HCT116 (cell line): ENCODE data around the gene DNAJA4. TPM values are rescaled to one million over a fixed set of nuclear protein-coding genes. Genes with fewer than 3 reads are reported as not detected.

Experiments
- ATAC-seq: fragments of 200-7000 bp; cut with Tn5 transposase; 2 replicates; pipeline ENCODE4 v1.9.1; 2020; ENCODE audit warnings: mild to moderate bottlenecking, moderate library complexity
- BruUV-seq: library from RNA; stranded (reverse); fragments of 400-500 nt; replicated peaks from 2 replicates; lab custom pipeline; 2021; lab: Mats Ljungman, UMichigan
- CTCF ChIA-PET: fragments of 300-600 bp; sonication (Branson Sonifier 250); formaldehyde crosslinking; loops from one replicate; lab custom pipeline; 2021; ENCODE audit warnings: antibody characterized with exemption; lab: Charles Lee
- POLR2A ChIA-PET: fragments of 300-600, 350-600 bp; sonication (Branson Sonifier 250); formaldehyde crosslinking; loops from one replicate; lab custom pipeline; 2021; ENCODE audit warnings: antibody characterized with exemption; lab: Charles Lee
- RAD21 ChIA-PET, 2 experiments: fragments of 300-600 bp; sonication (Branson Sonifier 250); formaldehyde crosslinking; loops; one replicate each; lab custom pipeline; 2023; ENCODE audit warnings: low total read pairs in 2 of 2; ENCODE audit not compliant: uncharacterized antibody in 2 of 2, unreplicated experiment in 2 of 2, low non-redundant PET in 1 of 2; lab: Charles Lee
- DNase-seq: peaks from one replicate; pipeline ENCODE4 v3.0.0-alpha.2; 2010; ENCODE audit warnings: low read depth, low spot score
- H2AFZ ChIP-seq: fragments of 200-600 bp; shearing (Covaris generic), sonication (generic); 2 replicates; pipeline ENCODE4 v1.6.1; 2017; ENCODE audit warnings: low read depth, mixed run types, mixed read lengths, antibody characterized with exemption, low read length; ENCODE audit not compliant: poor library complexity, severe bottlenecking
- H3K27ac ChIP-seq: 2 replicates; pipeline ENCODE4 v1.5.1; 2012; ENCODE audit warnings: low read depth, low read length
- H3K27me3 ChIP-seq: fragments of 200-600 bp; sonication (generic); 2 replicates; pipeline ENCODE4 v1.6.1; 2016; ENCODE audit warnings: mixed run types, low read length, mixed read lengths; ENCODE audit not compliant: insufficient read depth
- H3K36me3 ChIP-seq, 2 experiments: fragments of 200-500 bp in 1 of 2; fragments of 200-600 bp in 1 of 2; sonication (Bioruptor generic) in 1 of 2; sonication (generic) in 1 of 2; 2 replicates each; pipeline versions ENCODE4 v1.5.1 to v1.6.1; 2014 to 2016; ENCODE audit warnings: low read length in 2 of 2, inconsistent platforms in 1 of 2, mixed read lengths in 1 of 2, mixed run types in 1 of 2; ENCODE audit not compliant: insufficient read depth in 2 of 2, control insufficient read depth in 1 of 2
- H3K4me1 ChIP-seq, 2 experiments: fragments of 200-600 bp in 1 of 2; sonication (generic) in 1 of 2; 2 replicates each; pipeline versions ENCODE4 v1.5.1 to v1.6.1; 2012 to 2017; ENCODE audit warnings: low read length in 2 of 2, inconsistent platforms in 1 of 2, mild to moderate bottlenecking in 1 of 2, mixed read lengths in 1 of 2, mixed run types in 1 of 2, moderate library complexity in 1 of 2; ENCODE audit not compliant: insufficient read depth in 2 of 2, control insufficient read depth in 1 of 2
- H3K4me2 ChIP-seq: fragments of 200-600 bp; sonication (generic); 2 replicates; pipeline ENCODE4 v1.6.1; 2017; ENCODE audit warnings: mixed run types, low read length, mixed read lengths
- H3K4me3 ChIP-seq, 2 experiments: fragments of 200-600 bp in 1 of 2; sonication (generic) in 1 of 2; replicated peaks in 1 of 2; 2 replicates each; pipeline ENCODE4 v1.5.1; 2011 to 2016; ENCODE audit warnings: low read length in 2 of 2, control low read depth in 1 of 2, low read depth in 1 of 2, mild to moderate bottlenecking in 1 of 2, mixed read lengths in 1 of 2, mixed run types in 1 of 2
- H3K79me2 ChIP-seq: fragments of 200-600 bp; sonication (generic); 2 replicates; pipeline ENCODE4 v1.6.1; 2017; ENCODE audit warnings: mild to moderate bottlenecking, mixed run types, low read length, moderate library complexity, mixed read lengths; ENCODE audit not compliant: insufficient read depth
- H3K9ac ChIP-seq: fragments of 200-600 bp; sonication (generic); 2 replicates; pipeline ENCODE4 v1.6.1; 2016; ENCODE audit warnings: low read length, mixed read lengths
- H3K9me2 ChIP-seq: fragments of 200-600 bp; sonication (generic), shearing (Covaris generic); 2 replicates; pipeline ENCODE4 v1.6.1; 2017; ENCODE audit warnings: mixed run types, mild to moderate bottlenecking, moderate library complexity; ENCODE audit not compliant: insufficient read depth
- H3K9me3 ChIP-seq, 2 experiments: fragments of 200-500 bp in 1 of 2; fragments of 200-600 bp in 1 of 2; sonication (Bioruptor generic) in 1 of 2; sonication (generic) in 1 of 2; 2 replicates each; pipeline ENCODE4 v1.6.1; 2014 to 2017; ENCODE audit warnings: low read length in 2 of 2, mixed read lengths in 2 of 2, inconsistent platforms in 1 of 2, low read depth in 1 of 2, mild to moderate bottlenecking in 1 of 2, mixed run types in 1 of 2, moderate library complexity in 1 of 2; ENCODE audit not compliant: control insufficient read depth in 1 of 2, insufficient read depth in 1 of 2
- H4K20me1 ChIP-seq: fragments of 200-600 bp; sonication (generic), shearing (Covaris generic); 2 replicates; pipeline ENCODE4 v1.6.1; 2017; ENCODE audit warnings: mixed run types, mild to moderate bottlenecking, moderate library complexity; ENCODE audit not compliant: insufficient read depth
- EGR1 ChIP-seq: IDR thresholded peaks from 2 replicates; pipeline ENCODE4 v1.6.1; 2012; ENCODE audit warnings: low read depth
- ELF1 ChIP-seq: IDR thresholded peaks from 2 replicates; pipeline ENCODE4 v1.6.1; 2012; ENCODE audit warnings: low read depth, borderline replicate concordance
- EZH2 ChIP-seq: fragments of 200-600 bp; sonication (generic); IDR thresholded peaks from 2 replicates; pipeline ENCODE4 v1.6.1; 2017; ENCODE audit warnings: antibody characterized with exemption, mixed run types
- FOSL1 ChIP-seq: IDR thresholded peaks from 2 replicates; pipeline ENCODE4 v1.6.1; 2012; ENCODE audit warnings: low read depth
- JUND ChIP-seq: IDR thresholded peaks from 2 replicates; pipeline ENCODE4 v1.6.1; 2012
- POLR2AphosphoS5 ChIP-seq: IDR thresholded peaks from 2 replicates; pipeline ENCODE4 v1.6.1; 2011; ENCODE audit warnings: mild to moderate bottlenecking, low read depth, low read length, moderate library complexity
- SIN3A ChIP-seq: IDR thresholded peaks from 2 replicates; pipeline ENCODE4 v1.6.1; 2012; ENCODE audit warnings: low read depth
- SRF ChIP-seq: IDR thresholded peaks from 2 replicates; pipeline ENCODE4 v1.6.1; 2012; ENCODE audit warnings: low read depth
- TCF7L2 ChIP-seq: IDR thresholded peaks from 2 replicates; pipeline ENCODE4 v1.7.0; 2011; ENCODE audit warnings: borderline replicate concordance, inconsistent platforms; ENCODE audit not compliant: insufficient read depth, insufficient read length; ENCODE audit errors: extremely low read depth
- YY1 ChIP-seq: IDR thresholded peaks from 2 replicates; pipeline ENCODE4 v1.6.1; 2011; ENCODE audit warnings: low read length, low read depth, moderate library complexity, mild to moderate bottlenecking; ENCODE audit not compliant: insufficient replicate concordance; ENCODE audit errors: extremely low read depth
- ZFX ChIP-seq: fragments of 450-650 bp; IDR thresholded peaks from 2 replicates; pipeline ENCODE4 v1.6.1; 2017
- ZNF274 ChIP-seq: fragments of 200-500 bp; sonication (Bioruptor generic); IDR thresholded peaks from 2 replicates; pipeline ENCODE4 v1.6.1; 2014; ENCODE audit warnings: mild to moderate bottlenecking, low read depth, low read length, inconsistent platforms
- intact Hi-C: fragments of 100-400 bp; cut with micrococcal nuclease; formaldehyde crosslinking; loops from 2 replicates; pipeline ENCODE4 v1.10.0; 2022
- total RNA-seq: library from RNA; stranded (reverse); gene quantifications from one replicate; pipeline ENCODE4 v1.2.1, GENCODE V29; 2021; ENCODE audit not compliant: unreplicated experiment
- TF ChIP-seq, protein P1 (sequence below): IDR thresholded peaks from 2 replicates; pipeline ENCODE4 v1.6.1; 2012
- TF ChIP-seq, protein P2 (sequence below): IDR thresholded peaks from 2 replicates; pipeline ENCODE4 v1.6.1; 2012
- TF ChIP-seq, protein P3 (sequence below): IDR thresholded peaks from 2 replicates; pipeline ENCODE4 v1.6.1; 2012; ENCODE audit warnings: low read depth
- TF ChIP-seq, protein P4 (sequence below): IDR thresholded peaks from 2 replicates; pipeline ENCODE4 v1.6.1; 2011; ENCODE audit warnings: mild to moderate bottlenecking, low read length, moderate library complexity; ENCODE audit not compliant: insufficient replicate concordance; ENCODE audit errors: extremely low read depth

Gene DNAJA4
- total RNA-seq, 1 experiment from 2014 or later = 66.6 TPM

DNA sequence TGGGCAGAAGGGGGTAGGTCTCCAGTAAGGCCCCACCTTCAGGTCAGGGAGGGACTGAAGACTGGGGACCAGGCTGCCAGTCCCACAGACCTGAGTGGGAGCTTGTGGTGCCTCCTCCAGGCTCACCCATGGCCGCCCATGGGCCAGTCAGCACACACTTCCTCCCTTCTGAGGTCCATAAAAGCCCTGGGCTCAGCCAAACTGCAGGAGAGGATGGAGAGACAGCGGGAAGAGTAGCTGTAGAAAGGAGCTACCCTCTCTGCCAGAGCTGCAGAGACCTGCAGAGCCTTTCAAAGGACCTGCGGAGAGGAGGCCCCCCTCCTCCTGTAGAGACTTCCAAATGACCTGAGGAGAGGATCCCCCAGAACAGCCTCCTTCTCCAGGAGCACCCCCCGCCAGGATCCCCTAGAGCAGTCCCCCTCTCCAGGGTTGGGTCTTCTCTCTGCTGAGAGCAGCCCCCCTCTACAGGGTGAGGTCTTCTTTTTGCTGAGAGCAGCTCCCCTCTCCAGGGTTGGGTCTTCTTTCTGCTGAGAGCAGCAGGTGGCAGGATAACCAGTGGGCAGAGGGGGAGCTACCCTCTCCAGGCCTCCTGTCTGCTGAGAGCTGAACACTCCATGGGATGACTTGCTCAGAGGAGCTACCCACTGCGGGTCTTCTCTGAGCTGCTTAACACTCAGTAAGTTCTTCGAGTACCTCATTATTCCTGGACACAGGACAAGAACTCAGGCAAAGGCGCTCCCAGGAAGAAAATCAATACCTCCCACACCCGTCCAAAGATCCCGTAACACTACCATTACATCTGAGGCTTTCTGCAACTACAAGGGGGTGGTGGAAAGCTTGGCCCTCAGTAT, 40.1 kb downstream of the DNAJA4 start (continued):
- TF ChIP-seq, protein P1, sequence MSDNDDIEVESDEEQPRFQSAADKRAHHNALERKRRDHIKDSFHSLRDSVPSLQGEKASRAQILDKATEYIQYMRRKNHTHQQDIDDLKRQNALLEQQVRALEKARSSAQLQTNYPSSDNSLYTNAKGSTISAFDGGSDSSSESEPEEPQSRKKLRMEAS = no peak
- TF ChIP-seq, protein P2, sequence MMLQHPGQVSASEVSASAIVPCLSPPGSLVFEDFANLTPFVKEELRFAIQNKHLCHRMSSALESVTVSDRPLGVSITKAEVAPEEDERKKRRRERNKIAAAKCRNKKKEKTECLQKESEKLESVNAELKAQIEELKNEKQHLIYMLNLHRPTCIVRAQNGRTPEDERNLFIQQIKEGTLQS = no peak
- TF ChIP-seq YY1 (no peak), SIN3A (no peak)

DNA sequence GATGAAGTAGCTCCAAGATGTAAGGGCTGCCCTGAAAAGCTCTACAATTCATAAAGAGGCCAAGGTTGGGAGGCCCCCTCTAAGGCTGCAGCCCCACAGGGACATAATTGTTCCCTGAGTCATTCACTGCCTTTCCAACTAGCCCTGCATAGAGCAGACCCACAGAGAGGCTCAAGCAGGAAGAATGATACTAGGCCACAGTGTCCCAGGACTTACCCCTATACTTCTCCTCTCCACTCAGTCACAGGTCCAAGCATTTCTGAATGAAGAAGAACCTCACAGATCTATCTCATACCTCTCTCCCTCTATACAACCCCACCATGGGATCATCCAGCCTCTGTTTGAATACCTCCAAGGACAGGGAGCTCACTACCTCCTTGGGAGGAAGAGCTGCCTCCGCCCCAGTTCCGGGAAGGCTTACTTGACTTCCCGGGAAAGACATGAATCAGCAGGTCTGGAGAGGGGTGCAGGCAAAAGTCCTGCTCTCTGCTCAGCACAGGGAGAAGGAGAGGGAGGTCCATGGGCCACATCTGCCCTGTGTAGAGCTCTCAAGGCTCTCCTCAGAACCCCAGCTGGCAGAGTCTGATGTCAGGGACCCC, 41.9 kb downstream of the DNAJA4 start:
- Histone ChIP-seq H3K36me3 (no peaks in the 10 kb centered on the region), H2AFZ (no peak overlapping the region), H4K20me1 (no peaks in the 10 kb centered on the region), H3K27ac (no peak overlapping the region), H3K9me3 (no peaks in the 10 kb centered on the region), H3K9me2 (no peaks in the 10 kb centered on the region), H3K27me3 (no peaks in the 10 kb centered on the region), H3K79me2 (no peaks in the 10 kb centered on the region), H3K4me3 (no peak overlapping the region), H3K4me1 (peaks cover 10 to 22% of the 10 kb centered on the region in 2 experiments), H3K9ac (no peak overlapping the region), H3K4me2 (no peak overlapping the region)
- BruUV-seq = no TSS peak
- ChIA-PET RAD21 (no interaction called here), POLR2A (no interaction called here), CTCF (interaction anchor here (0.9 to 3.4 kb wide), 2 partner anchors 109 to 116 kb away, joined by 3 to 28 read pairs; no protein-coding TSS in a partner anchor)
- intact Hi-C loops = loop anchor here (5.0 kb wide), 1 partner anchor 401 kb away; no protein-coding TSS in a partner anchor
- ATAC-seq = no peak
- no peak for DNase-seq
- TF ChIP-seq TCF7L2 (no peak), JUND (no peak), POLR2AphosphoS5 (no peak), SRF (no peak), SIN3A (no peak), ZNF274 (no peak), EZH2 (no peak), FOSL1 (no peak), YY1 (no peak), EGR1 (no peak), ZFX (no peak), ELF1 (no peak)
- TF ChIP-seq, protein P1 = no peak
- TF ChIP-seq, protein P3, sequence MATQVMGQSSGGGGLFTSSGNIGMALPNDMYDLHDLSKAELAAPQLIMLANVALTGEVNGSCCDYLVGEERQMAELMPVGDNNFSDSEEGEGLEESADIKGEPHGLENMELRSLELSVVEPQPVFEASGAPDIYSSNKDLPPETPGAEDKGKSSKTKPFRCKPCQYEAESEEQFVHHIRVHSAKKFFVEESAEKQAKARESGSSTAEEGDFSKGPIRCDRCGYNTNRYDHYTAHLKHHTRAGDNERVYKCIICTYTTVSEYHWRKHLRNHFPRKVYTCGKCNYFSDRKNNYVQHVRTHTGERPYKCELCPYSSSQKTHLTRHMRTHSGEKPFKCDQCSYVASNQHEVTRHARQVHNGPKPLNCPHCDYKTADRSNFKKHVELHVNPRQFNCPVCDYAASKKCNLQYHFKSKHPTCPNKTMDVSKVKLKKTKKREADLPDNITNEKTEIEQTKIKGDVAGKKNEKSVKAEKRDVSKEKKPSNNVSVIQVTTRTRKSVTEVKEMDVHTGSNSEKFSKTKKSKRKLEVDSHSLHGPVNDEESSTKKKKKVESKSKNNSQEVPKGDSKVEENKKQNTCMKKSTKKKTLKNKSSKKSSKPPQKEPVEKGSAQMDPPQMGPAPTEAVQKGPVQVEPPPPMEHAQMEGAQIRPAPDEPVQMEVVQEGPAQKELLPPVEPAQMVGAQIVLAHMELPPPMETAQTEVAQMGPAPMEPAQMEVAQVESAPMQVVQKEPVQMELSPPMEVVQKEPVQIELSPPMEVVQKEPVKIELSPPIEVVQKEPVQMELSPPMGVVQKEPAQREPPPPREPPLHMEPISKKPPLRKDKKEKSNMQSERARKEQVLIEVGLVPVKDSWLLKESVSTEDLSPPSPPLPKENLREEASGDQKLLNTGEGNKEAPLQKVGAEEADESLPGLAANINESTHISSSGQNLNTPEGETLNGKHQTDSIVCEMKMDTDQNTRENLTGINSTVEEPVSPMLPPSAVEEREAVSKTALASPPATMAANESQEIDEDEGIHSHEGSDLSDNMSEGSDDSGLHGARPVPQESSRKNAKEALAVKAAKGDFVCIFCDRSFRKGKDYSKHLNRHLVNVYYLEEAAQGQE = no peak
- TF ChIP-seq, protein P4, sequence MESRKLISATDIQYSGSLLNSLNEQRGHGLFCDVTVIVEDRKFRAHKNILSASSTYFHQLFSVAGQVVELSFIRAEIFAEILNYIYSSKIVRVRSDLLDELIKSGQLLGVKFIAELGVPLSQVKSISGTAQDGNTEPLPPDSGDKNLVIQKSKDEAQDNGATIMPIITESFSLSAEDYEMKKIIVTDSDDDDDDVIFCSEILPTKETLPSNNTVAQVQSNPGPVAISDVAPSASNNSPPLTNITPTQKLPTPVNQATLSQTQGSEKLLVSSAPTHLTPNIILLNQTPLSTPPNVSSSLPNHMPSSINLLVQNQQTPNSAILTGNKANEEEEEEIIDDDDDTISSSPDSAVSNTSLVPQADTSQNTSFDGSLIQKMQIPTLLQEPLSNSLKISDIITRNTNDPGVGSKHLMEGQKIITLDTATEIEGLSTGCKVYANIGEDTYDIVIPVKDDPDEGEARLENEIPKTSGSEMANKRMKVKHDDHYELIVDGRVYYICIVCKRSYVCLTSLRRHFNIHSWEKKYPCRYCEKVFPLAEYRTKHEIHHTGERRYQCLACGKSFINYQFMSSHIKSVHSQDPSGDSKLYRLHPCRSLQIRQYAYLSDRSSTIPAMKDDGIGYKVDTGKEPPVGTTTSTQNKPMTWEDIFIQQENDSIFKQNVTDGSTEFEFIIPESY = no peak
